GM19328 (cell line): Measurements from ENCODE around the gene BCR.

Experiments used
- ATAC-seq: cut with Tn5 transposase; IDR thresholded peaks from one replicate; pipeline ENCODE4 v1.9.1; 2021; ENCODE audit warnings: mild to moderate bottlenecking, moderate library complexity; ENCODE audit not compliant: unreplicated experiment

The BCR gene

DNA sequence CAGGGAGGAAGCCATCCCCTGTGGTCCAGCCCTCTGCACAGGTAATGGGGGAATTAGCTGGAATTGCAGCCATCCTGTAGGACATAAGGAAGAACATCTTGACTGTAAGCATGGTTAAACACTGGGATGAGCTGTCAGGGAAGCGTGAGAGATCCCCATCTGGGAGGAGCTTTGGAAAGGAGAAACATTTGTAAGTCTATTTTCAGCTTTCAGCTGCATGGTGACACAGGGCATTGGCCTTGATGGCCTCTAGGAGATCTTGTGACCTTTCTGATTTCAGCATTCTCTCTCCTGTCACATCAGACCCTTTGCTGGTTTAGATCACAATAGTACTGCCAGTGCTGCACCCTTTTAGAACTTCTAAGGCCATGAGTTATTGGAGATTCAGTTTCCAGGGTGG is 47.1 kb downstream of the BCR start:
- ATAC-seq = no peak

DNA sequence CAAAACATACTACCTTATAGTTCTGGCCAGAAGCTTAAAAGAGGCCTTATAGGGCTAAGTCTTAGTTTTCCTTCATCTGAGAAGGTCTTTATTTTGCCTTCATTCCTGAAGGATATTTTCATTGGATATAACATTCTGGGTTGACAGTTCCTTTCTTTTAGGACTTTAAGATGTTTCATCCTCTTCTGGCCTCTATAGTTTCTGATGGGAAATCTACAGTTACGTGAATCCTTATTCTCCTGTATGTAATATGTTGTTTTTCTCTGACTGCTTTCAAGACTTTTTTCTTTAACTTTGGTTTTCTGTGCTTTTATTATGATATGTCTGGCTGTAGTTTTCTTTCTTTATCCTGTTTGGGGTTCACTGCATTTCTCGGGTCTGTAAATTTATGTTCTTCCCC is 48.2 kb downstream of the BCR start:
- no peak for ATAC-seq

DNA sequence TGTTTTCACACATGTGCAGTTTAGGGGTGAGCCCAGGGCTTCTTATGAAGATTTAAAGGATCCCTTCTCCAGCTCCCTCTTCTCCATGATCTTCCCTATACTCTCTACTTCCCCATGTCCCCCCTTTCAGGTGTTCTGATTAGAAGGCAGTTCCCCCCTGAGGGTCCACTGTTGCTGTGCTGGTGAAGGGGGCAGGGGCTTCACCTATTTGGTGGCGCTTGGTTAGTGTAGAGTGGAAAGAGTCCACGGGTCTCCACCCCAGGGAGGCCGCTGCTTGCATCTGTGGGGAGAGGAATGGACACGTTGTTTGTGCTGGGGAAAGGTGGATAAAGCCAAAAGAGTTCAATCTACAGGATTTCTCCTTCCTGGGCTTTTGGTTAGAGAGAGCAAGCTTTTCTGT is 49.3 kb downstream of the BCR start:
- ATAC-seq = no peak

DNA sequence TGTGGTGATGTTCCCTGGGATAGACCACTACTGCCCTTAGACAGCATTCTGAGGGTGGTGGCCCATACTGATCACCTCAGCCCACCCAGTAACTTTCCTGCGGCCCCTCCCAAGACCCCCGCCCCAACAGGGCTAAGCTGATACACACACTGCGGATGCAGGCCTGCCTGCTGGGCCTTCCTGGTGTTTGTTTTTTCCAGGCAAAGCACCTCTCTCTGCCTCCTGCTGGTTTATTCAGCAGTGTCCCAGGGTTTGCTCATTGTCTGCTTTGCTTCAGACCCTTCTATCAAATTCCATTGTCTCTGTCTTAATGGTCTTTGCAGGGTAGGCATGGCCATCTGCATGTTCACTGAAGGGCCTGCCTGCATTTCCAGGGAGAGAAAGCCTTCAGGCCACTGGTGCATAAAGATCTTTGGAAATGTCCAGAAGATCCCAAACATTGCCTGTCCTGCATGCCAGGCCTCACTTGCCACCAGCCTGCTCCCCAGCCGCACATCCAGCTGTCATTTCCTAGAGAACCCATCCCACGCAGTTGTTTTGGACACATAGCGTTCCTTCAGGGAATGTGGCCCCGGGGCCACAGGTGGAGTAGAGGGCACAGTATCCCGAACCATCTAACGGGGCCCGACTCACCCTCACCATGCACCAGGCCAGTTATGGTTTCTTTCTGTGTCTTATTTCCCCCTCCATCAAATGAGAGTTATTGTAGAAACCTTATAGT is 50.2 kb downstream of the BCR start:
- ATAC-seq = no peak

DNA sequence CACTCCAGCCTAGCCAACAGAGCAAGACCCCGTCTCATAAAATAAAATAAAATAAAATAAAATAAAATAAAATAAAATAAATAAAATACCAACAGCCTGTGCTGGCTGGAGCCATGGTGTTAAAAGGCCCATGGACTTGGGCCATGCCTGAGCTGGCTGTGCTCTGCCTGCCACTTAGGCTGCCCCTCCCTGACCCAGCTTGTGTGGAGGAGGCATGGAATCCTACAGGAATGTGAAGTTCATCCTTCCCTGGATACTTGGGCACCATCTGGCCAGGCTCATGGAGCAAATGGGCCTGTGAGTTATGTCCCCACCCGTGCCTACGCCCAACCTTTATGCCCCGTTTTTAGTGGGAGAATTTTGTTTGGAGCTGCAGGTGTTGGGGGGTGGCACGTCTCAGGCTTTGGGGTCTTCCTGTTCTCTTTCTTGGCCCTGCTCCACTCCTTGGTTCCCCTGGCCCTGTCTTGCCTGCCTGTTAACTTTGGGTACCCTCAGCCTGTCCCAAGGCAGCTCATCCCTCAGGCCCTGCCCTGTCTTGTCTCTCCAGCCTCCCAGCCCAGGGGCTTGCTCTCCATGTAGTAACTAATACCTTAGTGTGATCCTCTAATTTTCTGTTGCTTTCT is 51.3 kb downstream of the BCR start:
- no peak for ATAC-seq

DNA sequence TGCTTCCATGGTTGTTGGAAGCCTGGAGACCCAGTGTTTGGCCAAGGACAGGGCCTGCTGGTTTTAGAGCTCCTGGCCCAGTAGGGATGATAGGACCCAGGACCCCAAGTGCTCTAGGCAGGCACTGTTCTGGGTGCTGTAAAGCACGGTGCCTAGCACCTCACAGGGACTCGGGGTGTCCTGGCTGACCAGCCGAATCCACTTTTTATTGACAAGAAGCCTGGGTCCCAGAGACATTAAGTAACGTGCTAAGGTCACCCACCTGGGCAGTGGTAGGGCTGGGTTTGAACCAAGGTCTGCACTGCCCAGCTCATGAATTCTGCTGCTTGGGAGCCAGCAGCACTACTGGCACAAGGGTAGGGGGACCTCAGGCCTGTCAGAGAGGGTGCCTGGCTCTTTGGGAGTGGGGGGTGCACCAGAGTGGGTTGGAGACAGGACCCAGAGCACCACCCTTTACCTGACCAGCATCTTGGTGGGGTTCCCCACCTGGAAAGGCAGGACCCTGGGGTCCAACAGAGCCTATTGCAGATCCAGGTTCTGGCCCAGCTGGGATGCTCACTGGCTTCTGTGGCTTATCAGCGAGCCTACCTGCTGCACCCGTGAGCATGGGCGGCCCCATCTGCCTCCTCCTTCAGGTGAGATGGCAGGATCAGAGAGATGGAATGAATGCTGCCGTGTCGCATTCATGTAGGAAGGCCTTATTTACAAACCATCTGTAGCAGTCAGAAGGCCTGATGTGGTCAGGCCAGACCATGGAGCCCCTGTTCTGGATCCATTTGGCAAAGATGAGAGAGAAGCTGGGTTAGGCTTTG is 52.0 kb downstream of the BCR start:
- no peak for ATAC-seq

DNA sequence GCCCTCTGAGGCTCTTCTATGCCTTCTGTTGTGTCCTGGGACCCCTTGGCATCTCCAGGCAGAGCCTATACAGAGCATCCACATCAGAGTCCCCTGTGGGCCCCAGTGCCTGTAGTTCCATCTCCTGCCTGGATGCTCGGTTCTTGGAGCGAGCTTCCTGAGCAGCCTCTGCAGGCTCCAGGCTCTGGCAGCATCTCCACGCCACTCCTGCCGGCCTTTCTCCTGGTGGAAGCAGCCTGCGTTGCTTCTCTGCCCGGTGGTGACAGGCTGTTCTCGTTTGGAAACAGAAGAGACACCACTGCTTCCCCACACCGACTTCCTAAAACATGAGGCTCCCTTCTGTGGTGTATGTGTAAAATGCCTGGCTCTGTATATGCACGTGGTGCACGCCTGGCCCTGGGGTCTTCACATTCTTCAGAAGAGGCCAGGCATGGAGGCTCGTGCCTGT is 52.8 kb downstream of the BCR start:
- no peak for ATAC-seq

DNA sequence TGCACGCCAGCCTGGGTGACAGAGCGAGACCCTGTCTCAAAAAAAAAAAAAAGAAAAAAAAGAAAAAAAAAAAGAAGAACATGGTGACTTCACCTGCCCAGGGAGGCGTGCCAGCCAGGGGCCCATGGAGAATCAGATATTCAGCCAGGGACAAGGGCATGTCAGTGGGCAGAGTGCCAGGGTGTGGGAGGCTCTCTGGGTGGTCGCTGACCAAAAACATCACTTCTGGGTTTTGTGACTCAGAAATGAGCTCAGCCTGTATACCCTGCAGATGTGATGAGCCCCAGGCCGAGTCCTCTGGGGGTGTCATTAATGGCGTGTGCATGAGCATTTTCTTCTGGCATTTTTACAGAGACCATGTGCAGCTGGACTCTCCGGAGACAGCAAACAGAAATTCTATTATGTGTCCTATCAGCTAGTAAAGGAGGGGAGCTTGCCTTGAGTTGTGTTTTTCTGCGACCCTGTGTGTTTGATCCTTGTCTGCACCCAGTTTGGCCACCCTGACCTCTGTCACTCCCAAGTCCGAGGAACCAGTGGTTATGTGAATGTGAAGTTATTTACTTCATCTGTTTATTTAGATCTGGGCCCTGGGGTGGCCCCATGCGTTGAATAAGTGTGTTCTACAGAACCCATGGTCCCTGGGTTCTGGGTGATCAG is 53.6 kb downstream of the BCR start:
- ATAC-seq = no peak

DNA sequence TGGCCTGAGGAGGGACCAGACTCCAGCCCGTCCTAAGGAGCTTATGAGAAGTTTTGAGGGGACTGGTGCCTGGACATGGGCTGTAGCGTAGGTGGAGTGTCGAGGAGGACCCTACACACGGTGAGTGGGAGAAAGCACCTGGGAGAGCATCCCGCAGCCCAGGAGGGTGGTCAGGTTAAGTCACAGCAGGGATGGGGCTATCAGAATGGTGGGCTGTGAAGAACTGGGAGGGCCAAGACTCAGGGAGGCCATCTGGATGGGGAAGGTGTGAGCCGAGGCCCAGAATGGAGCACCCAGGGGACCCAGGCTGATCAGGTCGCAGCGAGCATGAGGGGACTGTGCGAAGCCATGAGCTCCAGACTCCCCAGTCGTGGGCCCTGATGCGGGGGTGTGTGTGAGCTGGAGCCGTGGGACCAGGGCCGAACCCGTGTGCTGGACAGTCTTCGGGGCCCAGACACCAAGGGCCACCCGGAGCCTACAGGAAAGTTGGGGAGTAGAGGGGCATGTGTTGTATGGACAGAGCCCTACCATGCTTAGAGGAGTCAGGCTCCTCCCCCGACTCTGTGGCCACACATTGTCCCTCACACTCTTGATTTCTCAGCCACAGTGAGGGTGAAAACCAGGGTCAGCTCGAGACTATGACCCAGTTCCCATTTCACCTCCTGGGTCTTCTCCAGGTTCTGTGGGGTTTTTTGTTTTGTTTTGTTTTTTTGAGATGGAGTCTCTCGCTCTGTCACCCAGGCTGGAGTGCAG is 54.3 kb downstream of the BCR start:
- ATAC-seq = no peak

DNA sequence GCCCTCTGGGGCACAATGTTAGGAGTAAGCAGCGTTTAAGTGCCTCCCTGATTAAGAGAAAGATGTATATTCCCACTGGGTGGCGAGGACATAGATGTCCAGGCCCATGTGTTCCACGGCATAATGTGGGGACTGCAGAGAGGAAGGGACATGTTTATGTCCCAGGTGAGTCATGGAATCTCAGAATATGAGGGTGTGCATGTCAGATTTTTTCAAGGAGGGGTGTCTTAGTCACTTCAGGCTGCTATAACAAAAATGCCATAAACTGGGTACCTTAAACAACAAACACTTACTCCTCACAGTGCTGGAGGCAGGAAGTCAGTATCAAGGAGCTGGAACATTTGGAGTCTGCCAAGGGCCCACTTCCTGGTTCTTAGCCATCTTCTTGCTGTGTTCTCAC is 55.1 kb downstream of the BCR start:
- ATAC-seq = no peak

DNA sequence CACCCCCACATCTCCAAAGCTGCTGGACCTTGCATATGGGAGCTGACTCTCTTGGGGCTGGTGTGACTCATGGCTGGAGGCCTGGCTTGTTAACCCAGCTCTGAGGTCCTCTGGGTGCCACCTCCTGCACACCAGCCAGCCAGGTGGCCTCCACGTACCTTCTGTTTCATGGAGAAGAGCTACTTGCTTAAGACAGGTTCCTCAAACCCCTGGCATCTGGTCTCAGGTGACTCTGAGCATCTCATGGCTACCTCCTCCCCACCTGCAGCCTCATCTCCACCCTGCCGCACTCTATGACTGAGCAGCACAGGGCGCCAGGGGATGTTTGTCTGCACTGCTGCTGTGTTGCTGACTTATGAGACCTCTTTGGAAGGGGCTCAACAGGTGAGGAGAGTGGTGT is 55.7 kb downstream of the BCR start:
- no peak for ATAC-seq

DNA sequence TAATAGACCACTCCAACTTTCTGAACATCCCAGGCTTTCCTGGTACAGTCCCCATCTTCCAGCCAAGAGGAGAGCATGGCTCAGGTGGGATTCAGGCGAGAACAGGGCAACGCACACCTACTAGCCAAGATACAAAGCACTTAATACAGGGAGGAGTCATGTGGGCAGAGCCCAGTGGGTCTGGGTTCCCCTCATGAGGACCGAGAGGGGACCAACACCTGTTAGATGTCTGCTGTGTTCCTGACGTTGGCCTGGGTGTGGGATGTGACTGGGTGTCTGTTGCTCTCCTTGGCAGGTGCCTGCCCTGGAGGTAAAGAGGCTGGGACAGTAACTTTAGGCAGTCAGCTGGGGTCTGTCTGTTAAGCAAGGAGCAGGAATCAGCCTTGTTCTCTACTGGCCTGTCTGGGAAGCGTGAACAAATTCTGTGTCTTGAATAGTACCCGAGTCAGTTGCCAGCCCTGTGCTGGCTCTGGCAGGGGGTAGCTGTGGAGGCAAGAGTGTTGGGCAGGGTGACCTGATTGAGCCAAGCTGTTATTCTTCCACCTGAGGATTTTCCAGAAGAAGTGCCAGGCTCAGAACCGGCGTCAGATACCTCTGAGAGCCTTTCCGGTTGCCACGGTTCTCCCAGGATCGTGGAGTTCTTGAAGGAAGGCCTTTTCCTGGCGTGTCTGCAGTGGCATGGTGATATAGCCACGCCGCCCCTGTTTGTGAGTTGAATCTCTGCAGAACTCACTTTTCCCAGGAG is 56.3 kb downstream of the BCR start:
- no peak for ATAC-seq

DNA sequence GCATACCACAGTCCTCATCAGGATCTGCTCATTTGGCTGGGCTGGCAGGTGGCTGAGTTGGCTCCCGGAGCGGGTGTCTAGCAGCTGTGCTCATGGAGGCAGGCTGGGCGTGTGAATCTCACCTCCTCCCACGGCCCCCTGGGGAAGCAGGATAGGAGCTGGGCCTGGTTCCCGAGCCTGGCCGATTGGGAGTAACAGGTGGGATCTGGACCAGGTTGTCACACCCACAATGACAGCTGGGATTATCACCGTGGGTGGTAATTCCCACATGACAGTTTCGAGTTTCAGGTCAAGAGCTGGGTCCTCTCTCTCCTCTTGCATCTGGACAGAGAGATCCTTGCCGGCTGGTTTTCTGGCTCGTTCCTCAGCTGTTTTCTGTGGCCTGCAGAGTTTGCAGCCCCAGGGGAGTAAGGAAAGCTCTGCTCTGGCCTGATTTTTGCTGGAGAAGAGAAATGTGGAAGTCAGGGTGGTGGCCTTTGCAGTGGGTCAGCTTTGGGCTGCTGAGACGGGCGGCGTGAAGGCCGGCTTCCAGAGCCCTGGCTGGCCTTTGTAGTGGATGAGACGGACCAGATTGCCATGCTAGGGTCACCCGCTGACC is 57.0 kb downstream of the BCR start:
- ATAC-seq = no peak

DNA sequence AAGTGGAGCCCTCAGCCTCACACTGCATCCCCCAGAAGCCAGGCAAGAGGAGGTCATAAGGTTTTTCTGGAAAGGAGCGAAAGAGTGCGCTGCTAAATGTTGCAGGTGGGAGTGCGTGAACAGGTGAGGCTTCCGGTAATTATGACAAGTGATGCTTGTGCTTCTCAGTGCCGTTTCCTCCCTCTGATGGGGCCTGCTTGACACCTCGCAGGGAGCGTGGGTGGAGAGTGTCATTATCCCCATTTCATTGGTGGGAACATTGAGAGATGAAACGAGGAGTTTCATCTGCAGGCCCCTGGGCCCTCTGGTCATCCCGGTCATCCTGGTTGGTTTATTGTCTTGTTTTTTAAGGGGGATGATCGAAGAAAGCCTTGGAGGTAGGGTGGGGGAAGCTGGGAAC is 57.5 kb downstream of the BCR start:
- no peak for ATAC-seq

DNA sequence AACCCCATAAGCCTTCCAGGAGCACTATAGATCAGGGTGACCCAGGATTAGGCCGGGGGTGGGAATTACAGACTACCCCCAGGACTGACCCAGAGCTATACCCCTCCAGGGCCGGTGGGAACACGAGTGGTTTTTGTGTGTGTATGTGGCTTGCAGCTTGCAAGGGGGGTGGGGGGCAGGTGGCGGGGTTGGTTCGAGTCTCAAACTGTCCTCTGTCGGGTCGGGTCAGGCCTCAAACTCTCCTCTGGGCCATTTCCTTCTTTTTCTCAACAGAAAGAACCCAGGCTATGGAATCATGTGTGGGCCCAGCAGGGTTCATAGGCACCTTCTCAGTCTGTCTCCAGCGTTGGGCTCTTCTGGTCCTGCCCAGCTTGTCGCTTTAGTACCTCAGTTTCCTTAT is 58.4 kb downstream of the BCR start:
- no peak for ATAC-seq

DNA sequence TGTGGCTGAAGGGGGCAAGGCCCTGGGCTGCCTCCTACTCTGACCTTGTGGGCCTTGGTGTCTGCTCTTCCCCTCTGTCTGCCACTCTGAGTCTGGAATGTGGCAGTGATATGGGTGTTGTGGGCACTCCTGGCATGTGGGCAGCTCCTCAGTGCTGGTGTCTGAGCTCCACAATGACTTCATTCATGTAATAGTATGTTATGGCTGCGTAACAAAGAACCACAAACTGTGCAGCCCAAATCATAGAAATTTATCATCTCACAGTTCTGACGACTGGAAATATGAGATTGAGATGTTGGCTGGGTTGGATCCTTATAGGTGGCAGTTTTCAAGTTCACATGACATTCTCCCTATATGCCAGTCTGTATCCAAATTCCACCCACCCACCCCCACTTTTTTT is 59.1 kb downstream of the BCR start:
- no peak for ATAC-seq

DNA sequence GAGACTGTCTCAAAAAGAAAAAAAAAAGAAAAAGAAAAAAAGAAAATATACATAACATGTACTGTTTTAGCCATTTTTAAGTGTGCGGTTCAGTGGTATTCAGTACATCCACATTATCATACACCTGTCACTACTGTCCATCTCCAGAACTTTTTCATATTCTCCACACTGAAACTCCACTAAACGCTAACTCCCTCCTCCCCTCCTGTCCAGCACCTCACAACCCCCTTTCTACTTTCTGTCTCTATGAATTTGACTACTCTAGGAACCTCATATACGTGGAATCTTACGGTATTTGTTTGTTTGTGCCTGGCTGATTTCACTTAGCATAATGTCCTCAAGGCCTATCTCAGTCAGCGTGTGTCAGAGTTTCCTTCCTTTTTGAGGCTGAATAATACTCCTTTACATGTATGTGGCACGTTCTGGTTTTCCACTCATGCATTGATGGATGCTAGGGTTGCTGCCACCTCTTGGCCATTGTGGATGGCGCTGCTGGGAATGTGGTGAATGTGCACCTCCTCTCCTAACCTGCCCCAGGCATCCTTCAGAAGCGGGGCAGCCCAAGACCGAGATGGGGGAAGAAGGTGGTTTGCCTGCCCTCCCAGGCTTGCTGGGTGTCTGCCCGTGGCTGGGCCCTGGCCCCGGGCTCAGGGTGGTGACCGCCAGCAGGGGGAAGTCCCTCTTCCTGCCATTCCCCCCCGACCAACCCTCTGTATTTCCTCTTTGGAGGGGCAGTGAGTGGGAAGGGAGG is 60.5 kb downstream of the BCR start:
- no peak for ATAC-seq

DNA sequence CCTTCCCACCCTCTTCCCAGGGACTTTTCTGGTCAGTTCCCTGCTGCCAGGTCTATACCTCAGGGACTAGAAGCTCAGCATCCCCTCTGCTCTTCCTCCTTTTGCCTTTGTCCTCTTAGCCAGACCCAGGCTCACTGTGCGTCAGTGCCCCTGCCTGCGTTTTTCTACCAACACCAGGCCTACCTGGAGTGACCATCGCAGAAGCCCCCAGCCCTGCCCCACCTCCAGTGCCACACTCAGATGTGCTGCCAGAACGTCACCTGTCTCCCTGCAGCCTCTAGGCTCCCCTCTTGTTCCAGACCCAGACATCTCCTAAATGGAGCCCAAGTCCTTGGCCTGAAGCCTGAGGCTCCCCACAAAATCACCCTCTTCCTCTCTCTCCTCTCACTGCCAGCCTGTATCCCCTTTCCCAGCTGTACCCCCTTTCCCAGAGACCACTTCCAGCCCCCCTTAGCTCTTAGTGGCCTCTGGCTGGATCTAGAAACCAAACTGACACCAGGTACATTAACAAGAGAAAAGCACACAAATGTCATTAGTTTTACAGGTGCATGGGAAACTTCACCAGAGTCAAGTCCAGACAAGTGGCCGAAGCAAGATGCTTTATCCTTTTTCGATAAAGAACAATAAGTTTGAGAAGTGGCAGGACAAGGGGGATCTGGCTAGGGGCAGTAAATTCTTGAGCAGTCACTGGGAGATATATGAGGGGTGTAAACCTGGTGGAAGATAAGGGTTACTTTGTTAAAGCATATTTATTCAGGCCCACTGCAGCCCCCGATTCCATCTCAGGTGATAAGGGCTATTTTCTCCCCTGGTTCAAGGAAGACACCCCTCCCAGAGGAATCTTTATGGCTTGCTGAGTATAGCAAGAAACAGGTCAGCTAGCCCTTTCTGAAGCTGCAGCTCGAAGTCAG is 61.5 kb downstream of the BCR start:
- no peak for ATAC-seq
